Activated T-helper 1 cell treated with anti-CD3 and anti-CD28 coated beads, Interleukin-2, amount 50 U/mL, for 16 hours (primary cell): ENCODE data around the gene SLC8A3.

Source experiments
- DNase-seq, 2 donors: peaks; one replicate each; pipeline ENCODE4 v3.0.0-alpha.2; 2020; ENCODE audit warnings: low read depth in 1 of 2, low spot score in 1 of 2

SLC8A3 gene

DNA sequence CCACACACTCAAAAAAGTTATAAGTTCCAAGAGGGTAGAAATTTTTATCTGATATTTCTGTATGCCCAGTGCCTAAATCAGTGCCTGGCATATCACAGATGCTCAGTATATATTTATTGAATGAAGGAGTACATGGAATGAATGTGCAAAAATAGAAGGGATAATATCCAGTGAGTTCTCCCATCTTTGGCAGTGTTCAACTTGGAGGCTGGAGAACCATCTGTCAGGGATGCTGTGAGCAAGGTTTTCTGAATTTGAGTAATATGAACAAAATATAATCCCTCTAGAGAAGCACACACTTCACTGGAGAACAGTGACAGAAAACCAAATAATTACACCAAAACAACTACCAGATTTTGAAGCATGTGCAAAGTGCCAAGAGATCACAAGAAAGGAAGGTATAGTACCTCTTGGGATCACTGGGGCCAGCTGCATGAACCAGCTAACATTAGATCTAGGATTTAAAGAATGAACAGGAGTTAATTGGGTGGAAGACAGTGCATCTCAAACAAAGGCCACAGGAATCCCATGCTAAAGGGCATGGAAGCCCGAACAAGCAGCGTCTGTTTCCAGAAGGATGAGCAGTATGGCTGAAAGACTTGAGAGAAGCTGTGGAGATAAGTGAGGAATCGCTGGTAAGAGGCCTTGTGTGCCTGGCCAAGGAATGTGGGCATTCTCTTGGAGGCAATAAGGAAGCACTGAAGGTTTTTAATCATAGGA, 11.5 kb downstream of the SLC8A3 start:
- no peak for DNase-seq

DNA sequence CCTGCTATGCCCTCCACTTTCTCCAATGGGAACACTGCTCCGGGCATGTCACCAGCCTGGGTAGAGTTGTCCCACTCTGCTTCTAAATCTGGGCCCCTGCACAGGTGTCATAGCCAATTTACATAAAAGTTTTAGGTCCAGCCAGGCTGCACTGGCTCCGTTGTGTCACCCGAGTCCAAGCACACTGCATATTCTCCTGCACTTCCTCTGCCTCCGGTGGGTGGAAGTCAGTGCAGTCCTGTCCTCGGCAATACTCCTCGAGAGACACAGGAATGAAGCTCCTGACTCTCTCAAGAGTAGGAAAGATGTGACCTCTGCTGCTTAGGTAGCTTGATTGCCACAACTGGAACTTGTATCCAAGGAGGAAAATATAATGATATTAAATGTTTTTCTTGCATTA, 15.2 kb downstream of the SLC8A3 start:
- no peak for DNase-seq

DNA sequence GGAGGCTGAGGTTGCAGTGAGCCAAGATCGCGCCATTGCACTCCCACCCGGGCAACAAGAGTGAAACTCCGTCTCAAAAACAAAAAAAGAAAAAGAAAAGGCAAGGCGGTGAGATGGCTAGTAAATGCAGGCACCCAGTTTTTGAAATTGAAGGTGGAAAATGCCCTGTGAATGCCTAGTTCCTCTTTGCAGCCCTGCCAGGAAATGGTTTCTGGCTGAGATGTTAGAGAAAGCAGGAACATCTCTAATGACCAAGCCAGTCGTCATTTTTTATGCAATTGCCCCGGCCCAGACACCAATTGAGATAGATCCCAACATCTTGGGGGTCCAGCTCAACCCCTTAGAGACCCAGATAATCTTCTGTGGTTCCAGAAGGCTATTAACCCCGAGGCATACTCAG, 17.0 kb downstream of the SLC8A3 start:
- DNase-seq = no peak

DNA sequence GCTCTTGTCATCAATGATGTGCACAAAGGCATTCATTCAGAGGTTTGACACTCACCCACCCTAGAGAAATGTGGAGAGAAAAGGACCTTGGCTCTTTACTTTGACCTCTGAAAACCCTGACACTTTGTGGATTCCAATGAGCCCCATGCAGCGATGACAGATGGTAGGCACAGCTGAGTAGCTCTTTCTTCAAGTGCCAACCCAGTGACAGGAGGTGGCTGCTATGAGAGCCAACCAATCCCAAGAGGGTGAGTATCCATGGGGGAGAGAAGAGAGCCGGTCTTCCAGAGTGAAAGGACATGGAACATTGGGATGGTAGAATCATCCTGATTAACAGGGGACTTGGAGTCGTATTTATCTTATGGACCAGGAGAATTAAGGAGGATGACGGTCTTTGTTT, 17.8 kb downstream of the SLC8A3 start:
- no peak for DNase-seq

DNA sequence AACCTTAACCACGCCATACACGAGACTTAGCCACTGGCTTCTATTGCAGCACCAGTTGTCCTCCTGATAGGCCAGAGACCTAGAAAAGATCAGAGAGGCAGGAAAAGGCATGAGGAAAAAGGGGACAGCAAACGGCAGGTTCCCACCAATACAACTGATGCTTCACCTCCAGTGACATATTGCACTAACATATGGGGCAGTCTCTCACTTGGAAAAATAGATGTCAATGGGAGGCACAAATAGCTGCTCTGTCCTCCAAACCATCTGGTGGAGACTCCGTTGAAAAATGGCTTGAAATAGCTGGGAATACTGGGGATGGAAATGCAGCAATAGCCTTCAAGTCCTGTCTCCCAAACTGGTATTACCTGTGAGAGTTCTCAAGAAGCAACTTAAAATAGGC, 20.3 kb downstream of the SLC8A3 start:
- DNase-seq = no peak

DNA sequence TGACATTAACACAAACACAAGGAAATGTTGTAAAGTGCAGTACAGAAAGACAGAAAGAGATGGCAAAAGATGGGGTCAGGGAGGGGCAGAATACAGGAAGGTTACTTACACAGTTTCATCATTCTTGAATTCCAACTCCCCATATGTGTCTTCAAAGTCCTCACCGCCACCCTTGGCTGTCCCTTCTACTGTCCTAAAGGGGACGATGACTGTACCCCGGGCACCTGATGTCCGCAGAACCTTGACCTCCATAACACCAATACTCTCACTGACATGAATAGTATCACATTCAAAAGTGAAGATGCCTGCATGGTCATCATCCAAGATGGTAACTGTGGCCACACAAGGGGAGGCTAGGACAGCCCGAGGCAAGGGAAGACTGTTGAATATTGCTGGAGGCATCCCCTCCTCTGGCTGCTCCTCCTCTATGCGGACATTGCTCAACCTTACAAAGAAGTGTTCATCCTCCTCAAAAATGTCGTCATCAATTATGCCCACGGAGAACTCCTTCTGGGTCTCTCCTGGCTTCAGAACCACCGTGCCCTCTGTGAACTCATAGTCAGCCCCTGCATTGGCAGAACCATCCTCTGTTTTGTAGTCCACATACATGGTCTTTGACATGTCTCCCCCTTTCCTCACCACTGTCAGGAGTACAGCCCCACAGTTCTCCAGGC, 22.1 kb downstream of the SLC8A3 start:
- DNase-seq = no peak

DNA sequence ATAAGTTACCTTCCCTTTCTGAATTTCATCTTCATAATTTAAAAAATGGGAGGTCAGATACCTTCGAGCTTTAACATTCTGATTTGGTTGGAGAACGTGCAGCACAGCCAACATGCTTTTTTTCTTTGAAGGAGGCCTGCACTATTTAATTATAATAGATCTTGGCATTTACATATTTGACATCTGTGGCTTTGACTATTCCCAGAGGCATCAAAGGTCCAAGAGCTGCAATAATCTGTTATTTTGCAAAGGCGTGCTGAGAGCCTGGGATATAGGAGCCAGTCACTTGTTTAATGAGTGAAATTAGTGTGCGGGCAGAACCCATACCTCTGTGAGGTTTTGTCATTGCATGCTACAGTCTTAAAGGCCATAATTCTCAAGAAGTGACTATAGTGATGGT, 26.4 kb downstream of the SLC8A3 start:
- DNase-seq = no peak

DNA sequence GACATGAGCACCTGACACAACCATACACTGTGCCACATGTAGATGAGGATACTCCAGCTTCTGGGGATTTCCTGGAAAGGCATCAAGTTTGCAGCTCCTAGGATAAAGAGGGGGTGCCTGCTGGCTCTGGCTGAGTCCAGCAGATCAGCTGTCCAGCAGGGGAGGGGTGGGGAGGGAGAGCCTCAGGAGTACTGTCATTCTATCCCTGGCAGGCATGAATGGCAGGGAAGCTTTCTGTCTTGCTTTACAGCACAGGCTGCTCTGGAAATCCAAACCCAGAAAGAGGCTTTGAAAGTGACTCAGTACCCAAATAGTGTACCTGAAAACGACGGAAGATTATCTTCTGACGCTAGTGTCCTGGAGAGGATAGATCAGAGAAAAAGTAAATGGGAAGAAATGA, 32.2 kb downstream of the SLC8A3 start:
- DNase-seq = no peak

DNA sequence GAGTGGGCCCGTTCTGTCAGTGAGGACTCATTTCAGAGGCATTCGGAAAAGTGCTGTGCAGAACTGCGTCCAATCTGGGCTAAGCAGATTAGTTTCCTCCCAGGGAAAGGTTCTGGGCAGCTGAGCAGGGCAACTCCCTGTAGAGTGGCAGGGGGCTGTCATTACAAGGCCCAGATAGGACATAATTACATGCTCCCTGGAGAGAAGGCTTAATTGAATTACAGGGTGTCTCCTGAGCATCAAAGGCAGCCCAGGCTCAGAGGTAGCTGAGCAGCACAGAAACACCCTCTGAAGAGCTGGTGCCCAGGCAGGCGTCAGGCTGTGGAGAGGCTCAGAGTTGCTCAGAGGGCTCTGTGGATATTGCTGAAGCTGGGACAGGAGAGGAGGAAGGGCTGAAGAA, 36.0 kb downstream of the SLC8A3 start:
- DNase-seq = no peak

DNA sequence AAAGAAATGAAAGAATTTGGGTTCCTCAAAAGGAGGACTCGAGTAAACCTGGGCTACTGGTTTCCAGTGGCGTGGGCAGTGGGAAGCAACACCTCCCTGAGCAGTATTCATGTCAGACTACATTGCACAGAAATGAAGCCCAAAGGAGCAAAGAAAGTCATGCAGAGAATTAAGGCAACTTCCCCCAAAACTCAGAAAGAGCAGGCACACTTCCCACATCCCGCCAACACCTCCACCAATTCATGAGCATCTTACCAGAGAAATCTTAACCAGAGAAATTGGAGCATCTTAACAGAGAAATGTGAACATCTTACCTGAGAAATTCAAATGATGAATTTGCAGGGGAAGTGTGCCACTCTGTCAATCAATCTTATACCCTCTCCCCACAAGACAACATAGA, 36.7 kb downstream of the SLC8A3 start:
- no peak for DNase-seq

DNA sequence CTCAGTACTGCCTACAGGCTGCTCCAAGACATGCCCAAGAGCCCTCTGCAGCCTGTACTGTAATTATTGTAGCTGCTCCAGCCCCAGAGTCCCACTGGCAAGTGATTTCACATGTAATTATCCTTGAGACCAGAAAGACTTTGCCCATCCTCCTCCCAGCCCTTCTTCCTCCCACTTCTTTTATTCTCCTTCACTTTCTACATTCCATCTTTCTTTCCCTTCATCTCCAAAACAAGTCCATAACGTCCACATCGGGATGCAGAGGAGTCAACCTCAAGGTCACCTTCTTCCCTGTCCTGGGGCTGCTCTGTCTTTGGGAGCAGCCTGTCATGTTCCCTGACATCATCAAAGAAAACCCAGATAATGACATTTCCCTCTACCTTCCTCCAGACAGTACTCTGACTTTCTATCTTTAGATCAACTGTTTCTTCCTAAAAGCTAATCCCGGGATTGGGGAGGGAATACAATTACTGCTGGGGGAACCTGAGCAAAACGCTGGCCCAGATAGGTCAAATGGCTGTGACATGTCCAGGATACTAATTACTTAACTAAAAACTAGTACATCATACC, 39.1 kb downstream of the SLC8A3 start:
- DNase-seq = no peak

DNA sequence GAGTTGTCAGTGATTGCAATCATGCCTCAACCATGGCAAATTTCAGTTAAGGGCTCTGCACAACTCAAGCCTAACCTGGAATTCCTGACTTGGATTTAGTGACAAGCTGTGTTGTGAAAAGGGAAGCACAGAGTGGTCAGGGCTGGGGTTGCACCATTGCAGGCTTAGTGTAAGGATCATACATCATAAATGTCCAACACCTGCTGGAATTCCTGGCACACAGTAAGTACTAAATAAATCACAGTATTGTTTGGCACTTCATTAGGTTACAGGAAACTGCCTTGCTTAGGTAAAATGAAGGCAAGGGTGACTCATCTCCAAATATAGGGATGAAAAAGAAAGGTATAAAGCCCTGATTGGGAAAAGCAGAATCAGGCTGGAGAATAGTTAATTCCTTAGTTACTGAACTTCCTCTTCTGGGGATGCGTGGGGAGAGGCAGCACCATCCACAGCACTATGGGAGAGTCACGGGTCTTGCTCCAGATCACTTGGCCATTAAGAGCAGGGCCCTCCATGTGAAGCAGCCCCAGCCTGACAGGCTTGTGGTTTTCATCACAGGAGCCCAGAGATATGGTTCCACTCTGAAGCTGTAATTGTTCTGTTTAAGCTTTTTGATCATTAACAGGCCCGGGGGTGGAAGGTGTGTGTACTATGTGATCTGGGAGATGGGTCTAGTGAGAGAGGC, 39.7 kb downstream of the SLC8A3 start:
- no peak for DNase-seq

DNA sequence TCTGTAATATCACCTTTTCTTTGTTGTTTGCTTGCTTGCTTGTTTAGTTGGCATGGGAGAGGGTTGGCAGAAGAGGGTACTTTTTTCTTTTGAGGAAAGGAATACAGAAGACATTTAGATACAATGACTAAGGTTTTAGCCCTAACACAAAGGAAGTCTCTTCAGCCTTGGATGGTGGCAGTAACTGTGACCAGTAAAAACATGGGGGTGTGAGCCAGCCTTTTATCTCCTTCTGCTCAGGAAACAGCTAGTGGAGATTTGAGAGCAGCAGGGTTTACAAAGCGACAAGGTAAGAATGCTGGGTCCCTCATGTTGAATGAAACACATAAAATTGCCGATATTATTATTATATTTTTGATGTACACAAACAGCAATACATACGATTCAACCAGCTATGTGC, 40.4 kb downstream of the SLC8A3 start:
- no peak for DNase-seq

DNA sequence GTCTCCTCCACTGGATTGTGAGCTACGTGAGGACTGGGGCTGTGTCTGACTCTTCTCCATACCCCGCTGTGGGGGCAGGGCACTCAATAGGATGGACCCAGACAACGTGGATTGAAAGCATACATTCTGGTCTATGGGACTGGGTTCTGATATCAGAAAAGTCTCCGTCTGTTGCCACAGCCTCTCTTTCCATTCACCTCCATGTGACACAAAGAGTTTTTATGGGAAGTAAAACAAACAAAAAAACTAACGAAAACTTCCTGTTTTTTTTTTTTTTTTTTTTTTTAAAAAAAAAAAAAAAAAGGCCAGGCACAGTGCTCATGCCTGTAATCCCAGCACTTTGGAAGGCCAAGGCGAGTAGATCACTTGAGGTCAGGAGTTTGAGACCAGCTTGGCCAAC, 44.7 kb downstream of the SLC8A3 start:
- no peak for DNase-seq

DNA sequence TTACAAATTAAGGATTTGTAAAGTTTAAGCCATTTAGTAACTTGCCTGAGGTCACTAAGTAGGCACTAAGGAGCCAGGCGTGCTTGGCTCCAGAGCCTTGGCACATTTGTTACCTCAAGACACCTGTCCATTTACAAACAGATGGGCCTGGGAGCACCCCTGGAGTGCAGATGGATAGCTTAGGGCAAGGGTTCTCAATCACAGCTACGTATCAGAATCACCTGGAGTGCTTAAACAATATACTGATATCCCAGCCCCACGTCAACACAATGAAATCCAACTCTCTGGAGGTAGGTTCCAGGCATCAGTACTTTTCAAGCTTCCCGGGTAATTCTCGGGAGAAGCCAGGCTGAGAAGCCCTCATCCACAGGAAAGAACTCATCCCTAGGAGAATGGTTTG, 45.4 kb downstream of the SLC8A3 start:
- no peak for DNase-seq

DNA sequence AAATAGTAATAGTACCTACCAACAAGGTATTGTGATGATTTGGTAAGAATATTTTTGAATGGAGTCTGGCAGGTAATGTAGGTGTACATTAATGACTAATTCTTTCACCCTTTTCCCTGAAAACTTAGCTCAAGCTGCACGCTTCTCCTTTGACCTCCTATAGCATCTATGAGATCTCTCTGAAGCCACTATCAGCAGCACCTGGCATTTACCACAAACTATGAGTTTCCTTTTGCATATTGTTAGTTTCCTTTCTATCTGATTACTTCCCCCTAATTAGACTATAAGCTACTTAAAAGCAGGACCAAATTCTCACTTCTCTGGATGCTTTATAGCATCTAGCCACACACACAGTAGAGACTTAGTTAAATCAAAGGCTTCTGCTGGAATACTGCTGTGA, 48.1 kb downstream of the SLC8A3 start:
- DNase-seq = no peak

DNA sequence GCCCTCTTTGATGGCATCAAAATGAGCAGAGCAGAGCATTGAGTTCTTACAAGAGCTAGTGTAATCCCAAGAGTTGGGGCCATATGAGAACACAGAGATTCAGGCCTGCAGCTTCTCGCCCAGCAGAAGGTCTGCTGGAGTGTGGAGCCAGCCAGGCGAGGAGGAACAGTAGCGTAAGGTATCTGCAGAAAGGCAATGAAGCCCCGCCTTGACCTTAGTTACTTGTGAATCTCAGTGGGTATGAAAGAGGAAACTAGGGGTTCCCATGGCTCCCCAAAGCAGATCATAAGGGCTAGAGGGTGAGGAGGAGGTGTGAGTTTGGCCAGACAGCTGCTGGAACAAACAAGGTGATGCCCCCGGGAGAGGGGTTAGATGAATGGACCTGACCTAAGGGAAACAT, 49.4 kb downstream of the SLC8A3 start:
- no peak for DNase-seq

DNA sequence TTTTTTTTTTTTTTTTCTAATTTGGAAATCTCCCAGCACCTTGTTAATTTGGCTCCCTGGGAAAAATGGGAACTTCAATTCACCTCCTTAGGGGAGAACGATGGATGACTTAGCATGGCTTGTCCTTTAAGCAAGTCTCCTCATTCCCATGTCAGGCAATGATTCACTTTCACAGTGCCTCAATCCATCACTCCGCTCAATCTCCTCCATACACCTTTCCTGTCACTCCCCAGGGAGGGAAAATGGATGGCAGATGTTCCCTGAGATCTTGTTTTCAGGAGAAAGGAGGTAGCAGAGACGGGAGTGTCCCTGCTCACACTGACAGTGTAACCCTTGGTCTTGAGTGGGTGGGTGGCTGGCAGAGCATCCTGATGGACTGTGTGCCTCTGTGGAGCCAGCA, 51.0 kb downstream of the SLC8A3 start:
- no peak for DNase-seq

DNA sequence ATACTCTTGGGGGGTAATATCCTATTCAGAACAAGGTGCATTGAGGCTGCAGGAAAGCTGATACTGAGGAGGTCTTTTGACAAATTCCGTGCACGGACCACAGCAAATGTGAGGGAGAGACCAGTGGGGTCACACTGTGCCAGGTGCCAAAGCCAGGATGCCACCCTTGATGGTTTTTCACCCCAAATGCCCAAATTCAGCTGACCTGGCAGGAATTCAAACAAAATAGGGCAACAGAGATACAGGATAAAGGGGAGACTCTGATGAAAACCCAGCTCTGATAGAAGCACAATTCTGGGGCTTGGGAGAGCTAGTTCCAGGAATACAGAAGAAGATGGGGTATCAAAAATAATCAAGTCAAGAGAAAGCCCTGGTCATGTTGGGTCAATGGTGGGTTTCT, 55.3 kb downstream of the SLC8A3 start:
- no peak for DNase-seq

DNA sequence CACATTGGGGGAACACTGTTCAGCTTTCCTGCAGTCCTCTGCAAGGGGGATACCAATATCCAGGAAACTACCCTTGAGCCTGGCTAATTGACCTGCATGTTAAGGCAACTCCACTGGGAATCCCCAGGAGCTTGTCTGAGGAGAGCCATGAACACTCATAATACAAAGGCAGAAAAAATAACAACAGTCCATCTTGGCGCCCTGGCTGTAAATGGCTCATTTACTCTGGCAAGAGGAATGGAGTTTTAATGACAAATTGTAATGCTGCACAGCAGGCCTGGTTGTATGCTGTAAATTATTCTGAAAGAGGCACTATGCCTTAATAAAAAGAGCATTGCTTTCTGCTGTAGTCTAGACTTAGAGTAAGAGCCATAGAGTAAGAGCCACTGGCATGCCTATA, 58.3 kb downstream of the SLC8A3 start:
- no peak for DNase-seq

DNA sequence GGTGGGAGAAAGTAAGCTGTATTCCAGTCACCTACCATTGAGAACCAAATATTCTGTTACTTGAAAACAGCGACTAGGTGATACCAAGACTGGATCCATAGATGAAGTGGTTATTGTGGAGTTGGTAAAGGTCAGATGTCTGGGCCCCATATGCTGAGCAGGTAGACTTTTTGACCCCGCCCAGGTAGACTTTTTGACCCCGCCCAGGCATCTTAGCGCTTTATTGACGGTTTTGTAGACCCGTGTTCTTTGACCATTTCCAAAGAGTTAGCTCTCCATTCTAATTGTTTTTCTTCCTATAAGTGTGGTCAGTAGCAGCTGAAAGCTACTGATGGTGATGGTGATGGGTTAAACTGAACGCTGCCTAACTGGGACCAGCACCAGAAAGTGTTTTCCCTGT, 61.6 kb downstream of the SLC8A3 start:
- DNase-seq = no peak

DNA sequence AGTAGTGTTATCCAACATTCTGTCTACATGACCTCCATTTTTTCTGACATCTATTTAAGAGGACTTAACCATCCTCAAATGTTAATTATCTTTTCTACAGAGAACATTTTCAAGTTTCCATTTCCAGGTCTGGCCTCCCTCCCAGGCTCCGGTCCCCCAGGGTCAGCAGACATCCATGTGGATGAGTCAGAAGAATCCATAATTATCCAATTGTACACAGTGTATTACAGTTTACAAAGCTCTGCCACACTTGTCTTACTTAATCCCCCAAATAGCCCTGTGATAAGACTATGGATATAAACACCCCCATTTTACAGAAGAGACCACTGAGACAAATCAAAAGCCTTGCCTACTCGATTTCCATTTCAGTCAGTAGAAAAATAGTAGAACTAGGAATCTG, 65.0 kb downstream of the SLC8A3 start:
- no peak for DNase-seq
